GM21619 (cell line): ENCODE measurements around the gene EEA1.

Experiments used
- ATAC-seq: cut with Tn5 transposase; IDR thresholded peaks from one replicate; pipeline ENCODE4 v1.9.1; 2021; ENCODE audit not compliant: unreplicated experiment

Gene EEA1

DNA sequence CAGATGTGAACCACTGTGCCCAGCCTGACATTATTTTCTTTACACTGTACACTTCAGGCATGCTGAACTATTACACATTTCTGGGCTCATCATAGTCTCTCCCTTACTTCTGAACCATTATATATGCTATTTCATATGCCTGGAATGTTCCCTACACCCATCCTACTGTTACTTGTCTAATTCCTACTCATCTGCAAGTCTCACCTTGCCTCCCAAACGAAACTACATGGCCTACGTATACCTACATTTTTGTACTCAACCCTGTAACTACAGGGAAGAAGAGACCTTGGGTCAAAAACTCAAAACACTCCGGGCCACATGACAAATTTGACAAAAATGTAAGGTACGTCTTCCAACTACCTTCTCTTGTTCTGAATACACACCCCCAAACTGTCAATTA lies 9.5 kb upstream of the EEA1 start:
- no peak for ATAC-seq

DNA sequence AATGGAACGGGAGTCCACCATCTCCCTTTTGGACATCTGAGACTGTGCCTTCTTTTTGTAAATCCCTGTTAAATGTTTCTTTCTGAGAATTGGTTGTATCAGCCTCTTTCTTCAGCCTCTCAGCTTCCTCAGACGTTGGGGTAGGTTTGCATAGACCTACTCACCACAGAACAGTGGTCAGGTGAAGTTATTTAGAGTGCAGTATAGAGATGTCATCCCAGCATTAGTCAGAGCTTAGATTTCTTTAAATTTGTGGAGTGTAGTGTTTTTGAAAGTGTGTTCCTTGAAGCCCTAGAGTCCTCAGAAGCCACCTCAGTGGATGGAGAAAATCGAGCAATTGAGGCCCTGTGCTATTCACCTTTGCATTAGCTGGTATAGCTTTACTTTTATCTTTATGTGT lies 8.9 kb upstream of the EEA1 start:
- ATAC-seq = no peak

DNA sequence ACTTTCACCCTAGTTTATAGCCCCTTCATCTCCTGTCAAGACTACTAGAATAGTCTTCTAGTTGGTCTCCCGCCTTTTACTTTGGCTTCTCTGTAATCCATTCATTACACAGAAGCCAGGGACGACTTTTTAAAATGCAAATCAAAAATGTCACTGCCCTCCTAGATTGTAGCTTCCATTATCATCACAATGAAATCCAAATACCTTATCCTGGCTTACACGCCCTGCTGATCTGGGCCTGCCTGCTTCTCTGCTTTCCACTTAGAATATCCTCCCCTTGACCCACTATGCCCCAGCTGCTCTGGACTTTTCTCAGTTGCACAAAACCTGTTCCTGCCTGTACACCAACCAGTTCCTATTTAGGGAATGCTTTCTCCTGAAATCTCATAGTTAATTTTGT lies 4.5 kb upstream of the EEA1 start:
- ATAC-seq = no peak

DNA sequence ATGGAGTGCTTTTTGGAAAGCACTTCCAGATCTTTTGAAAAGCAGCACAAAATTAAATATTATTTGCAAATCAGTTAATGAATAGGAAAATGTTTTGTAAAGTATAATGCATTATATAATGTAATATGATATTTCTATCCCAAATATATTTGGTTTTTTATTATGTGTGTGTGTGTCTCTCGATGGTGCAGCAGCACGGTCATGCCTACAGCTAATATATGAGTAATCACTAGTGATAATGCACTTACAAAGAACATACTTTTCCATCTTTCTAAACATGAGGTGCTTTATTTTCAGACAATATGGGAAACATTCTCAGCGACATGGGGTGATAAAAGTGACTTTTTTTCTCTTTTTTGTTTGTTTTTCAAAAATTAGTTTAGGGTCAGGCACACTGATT lies 1.3 kb upstream of the EEA1 start:
- no peak for ATAC-seq

DNA sequence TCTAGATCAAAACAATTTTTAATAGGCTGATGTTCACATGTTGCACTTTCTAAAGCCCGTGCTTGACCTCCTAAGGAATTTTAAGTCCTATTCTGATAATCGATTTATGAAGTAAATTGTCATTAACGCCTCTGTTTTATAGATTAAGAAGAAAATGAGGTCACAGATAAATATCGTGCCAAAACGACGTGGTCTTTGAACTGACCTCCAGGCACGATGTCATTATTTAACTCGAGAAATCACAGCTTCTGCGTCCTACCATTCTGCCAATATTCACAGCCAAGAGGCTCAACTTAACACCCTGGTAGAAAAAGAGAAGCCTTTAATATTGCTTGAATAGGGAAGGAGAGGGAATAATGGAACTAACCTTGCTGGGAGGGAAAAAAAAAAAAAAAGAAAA lies 888 bp upstream of the EEA1 start:
- no peak for ATAC-seq

DNA sequence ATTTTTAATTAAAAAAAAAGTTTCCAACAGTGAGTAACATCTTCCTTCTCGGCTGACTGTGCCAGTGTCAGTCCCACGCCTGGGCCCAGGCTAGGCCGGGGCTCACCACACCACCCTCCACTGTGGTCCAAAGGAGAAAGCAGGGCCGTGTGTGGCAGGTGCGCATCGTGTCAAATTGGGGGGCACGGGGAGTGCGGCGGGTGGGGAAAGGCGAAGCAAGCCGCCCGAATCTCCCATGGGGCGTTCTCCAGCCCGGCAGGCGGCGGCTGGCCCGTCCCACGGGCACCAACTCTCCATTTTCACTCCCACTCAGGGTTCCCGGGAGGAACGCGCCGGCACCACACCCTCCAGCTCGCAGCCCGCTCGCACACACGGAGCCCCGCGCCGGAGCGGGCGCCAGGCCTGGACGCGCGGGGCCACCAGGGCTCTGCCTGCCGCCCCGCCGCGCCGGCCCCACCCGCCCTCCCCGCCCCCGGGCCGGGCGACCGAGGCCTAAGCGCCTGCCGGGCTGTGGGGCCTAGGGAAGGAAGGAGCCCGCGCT lies 604 bp downstream of the EEA1 start:
- peak; percentile 2 for ATAC-seq

DNA sequence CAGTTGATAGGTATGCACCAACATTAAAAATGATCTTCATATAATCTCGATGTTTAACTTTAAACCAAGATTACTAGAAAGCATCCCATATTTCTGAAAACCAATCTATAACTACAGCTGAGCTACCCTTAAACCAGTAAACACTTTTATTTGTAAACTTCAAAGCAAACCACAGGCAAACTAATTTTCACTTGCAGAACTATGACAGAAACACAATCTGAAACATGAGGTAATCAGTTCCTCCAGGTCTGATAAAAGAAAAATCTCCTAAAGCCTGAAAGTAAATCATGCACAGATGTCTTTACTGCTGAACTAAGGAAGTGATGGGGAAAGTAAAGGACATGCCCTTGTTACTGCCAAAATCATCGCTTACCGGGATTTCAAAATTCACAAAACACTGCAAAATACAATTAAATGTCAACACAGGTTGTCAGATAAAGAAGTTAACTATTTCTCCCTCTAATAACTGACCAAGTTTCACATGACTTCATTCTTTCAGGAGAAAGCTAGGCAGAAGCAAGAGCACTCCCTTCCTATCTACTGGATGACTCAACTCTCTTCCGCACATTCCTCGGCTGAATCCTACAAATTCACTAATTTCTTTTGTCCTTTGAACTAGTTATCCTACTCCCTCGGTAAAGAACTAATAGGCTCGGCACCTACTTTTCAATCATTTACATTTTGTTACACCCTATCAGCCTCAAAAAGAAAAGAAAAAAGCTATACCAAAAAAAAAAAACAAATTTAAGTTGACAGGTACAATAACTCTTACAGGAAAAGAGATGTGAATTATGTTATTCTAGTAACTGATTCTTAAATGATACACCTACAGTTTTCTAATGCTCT lies 1.4 kb downstream of the EEA1 start:
- no peak for ATAC-seq

DNA sequence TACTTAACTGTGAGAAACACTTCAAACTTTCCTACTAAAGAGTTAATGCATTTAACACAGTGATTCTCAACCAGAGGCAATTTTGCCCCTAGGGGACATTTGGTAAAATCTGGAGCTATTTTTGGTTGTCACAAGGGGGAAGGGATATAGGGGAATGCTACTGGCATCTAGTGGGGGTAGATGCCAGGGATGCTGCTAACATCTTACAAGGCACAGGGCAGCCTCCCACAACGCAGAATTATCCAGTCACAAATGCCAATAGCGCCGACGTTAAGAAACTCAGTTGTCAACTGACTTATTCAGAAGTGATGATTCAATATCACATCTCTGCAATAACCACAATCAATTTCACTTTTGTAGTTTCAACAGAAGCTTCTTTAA lies 2.0 kb downstream of the EEA1 start:
- no peak for ATAC-seq

DNA sequence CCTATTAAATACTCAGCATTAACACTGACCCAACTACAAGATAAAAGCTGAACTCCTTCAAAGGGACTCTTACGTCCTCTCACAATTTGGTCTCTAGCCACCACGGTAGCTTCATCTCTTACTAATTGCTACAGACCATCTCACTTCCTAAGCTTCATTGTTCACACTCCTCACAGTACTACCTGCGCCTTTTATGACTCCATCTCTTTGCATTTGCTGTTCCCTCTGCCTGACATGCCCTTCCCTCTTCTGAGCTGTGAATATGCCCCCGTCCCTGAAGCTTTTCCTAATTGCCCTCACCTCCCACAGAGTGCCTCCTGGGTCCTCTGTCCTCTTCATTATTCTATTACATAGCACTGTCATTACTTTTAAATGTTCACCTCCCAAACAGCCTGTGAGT lies 2.5 kb downstream of the EEA1 start:
- no peak for ATAC-seq

DNA sequence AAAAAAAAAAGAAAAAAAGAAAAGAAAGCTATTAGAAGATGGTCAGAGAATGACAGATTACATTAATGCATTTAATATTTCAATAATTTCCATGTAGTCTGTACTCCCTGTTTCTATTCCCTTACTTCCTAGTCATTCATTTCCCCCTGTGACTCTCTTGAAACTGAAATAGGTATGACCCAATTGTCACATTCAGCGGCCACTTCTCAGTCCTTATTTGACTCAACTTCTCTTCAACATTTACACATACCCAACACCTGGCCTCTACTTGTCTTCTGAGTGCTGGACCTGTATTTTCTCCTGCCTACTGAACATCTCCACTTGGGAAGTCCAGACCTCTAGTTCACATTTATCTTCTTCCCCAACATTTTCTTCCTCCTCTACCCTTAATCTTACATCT lies 7.2 kb downstream of the EEA1 start:
- peak; percentile 92 for ATAC-seq

DNA sequence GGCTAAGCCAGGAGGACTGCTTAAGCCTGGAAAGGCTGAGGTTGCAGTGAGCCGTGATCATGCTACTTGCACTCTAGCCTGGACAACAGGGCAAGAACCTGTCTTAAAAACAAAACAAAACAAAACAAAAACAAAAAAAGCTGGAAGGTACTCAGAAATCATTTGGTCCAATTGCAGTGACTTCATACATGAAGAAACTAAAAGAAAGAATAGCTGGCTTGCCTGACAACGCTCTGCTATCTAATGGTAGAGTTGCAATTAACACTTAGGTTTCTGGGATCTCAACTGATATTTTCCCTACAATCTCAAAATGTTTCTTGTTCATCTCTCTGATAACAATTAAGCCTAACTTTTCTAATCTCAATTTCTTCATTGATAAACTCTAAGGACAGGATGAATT lies 13.7 kb downstream of the EEA1 start:
- no peak for ATAC-seq

DNA sequence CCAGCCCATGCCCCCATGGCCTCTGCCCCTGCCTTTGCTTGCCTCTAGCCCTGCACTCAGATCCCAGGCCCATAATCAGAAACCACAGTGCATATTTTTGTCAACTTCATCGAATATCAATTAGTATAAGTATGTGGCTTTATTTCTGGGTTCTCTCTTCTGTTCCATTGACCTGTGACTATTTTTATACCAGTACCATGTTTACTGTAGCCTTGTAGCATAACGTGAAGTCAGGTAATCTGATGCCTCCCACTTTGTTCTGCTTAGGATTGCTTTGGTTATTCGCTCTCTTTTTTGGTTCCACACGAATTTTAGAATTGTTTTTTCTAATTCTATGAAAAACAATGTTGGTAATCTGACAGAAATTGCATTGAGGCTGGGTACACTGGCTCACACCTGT lies 14.9 kb downstream of the EEA1 start:
- no peak for ATAC-seq

DNA sequence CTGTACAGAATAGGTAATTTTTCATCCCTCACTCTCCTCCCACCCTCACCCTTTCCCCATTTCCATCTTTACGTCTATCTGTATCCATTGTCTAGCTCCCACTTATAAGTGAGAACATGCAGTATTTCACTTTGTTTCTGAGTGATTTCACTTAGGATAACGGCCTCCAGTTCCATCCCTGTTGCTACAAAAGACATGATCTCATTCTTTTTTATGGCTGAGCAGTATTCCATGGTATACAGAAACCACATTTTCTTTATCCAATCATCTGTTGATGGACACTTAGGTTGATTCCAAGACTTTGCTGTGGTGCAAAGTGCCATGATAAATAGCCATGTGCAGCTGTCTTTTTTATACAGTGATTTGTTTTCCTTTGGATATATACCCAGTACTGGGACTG lies 16.4 kb downstream of the EEA1 start:
- ATAC-seq = no peak

DNA sequence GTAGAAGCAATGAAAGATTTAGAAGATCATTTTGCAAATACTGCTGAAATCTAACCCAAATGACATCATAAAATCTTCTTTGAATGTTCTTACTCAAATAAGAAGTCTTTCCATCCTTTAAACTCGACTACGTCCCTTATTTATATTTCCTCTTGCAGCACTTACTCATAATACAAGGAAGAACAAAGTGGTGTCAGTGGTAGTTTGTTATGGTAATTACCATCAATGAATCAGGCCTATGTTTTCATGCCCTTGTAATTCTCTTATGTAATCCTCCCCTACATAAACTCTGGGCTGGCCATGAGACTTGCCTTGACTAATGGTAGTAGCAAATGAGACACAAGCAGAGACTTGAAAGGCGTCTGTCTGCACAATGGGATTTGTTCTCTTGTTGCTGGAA lies 17.0 kb downstream of the EEA1 start:
- ATAC-seq = no peak

DNA sequence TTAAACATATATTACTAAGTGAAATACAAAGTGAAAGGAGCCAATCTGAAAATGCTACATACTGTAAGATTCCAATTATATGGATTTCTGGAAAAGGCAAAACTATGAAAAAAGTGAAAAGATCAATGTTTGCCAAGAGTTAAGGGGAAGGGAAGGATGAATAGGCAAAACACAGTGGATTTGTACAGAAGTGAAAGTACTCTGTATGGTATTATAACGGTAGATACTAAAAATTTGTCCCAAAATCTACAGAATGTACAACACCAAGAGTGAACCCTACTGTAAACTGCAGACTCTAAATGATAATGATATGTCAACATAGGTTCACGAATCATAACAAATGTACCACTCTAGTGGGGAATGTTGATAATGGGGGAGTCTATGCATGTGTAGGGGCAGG lies 17.8 kb downstream of the EEA1 start:
- no peak for ATAC-seq

DNA sequence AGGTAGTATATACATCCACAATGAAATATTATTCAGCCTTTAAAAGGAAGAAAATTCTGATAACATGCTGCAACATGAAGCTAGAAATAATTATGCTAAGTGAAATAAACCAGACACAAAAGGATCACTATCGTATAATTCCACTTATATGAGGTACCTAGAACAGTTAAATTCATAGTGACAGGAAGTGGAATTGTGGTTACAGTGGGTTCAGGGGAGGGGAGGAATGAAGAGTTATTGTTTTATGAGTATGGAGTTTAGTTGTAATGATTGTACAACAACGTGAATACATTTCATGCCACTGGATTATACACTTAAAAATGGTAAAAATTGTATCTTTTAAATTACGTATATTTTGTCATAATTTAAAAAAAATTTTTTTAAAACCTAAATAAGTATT lies 21.0 kb downstream of the EEA1 start:
- ATAC-seq = no peak

DNA sequence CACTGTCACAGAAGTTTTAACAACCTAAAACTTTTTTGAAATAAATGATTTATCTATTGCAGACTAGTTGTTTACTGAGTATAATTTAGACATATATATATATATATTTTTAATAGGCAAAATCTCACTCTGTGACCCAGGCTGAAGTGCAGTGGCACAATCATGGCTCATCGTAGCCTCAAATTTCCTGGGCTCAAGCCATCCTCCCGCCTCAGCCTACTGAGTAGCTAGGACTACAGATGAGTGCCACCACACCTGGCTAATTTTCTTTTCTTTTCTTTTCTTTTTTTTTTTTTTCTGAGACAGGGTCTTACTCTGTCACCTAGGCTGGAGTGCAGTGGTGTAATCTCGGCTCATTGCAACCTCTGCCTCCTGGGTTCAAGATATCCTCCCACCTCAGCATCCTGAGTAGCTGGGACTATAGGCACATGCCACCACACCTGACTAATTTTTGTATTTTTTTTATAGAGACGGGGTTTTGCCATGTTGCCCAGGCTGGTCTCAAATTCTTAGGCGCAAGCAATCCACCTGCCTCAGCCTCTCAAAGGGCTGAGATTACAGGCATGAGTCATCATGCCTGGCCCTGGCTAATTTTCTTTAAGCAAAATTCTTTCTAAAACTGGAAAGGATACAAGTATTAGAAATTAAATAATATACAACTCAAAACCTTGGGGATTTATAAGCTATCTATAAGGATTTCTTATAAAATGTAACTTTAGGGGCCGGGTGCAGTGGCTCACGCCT lies 23.1 kb downstream of the EEA1 start:
- ATAC-seq = no peak

DNA sequence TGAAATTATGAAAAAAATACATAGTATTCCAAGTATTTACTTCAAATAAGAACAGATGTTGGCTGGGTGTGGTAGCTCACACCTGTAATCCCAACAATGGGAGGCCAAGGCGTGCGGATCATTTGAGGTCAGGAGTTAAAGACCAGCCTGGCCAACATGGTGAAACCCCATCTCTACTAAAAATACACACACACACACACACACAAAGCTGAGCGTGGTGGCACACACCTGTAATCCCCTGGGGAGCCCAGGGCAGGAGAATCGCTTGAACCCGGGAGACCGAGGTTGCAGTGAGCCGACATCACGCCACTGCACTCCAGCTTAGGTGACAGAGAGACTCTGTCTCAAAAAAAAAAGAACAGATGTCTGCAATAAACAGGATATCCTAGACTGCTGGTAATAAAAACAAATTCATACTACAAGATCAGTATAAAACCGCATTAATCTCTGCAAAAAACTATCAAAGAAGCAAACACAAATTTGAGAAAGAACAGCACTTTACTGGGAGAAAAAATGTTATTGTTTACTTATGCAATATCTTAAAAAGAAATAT lies 23.8 kb downstream of the EEA1 start:
- ATAC-seq = no peak

DNA sequence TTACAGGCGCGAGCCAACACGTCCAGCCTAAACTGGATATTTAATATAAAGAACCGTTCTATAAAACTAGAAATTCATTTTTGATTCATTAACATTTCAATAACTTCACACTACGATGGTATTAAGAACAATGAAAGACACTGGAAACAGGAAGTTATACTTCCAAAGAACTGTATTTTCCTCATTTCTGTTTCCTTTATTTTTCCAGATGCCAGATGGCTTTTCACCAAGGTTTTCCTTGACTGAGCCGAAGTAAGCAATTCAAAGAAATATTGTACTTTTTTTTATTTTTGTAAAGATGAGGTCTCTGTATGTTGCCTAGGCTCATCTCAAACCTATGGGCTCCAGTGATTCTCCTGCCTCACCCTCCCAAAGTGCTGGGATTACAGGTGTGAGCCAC lies 28.2 kb downstream of the EEA1 start:
- ATAC-seq = no peak

DNA sequence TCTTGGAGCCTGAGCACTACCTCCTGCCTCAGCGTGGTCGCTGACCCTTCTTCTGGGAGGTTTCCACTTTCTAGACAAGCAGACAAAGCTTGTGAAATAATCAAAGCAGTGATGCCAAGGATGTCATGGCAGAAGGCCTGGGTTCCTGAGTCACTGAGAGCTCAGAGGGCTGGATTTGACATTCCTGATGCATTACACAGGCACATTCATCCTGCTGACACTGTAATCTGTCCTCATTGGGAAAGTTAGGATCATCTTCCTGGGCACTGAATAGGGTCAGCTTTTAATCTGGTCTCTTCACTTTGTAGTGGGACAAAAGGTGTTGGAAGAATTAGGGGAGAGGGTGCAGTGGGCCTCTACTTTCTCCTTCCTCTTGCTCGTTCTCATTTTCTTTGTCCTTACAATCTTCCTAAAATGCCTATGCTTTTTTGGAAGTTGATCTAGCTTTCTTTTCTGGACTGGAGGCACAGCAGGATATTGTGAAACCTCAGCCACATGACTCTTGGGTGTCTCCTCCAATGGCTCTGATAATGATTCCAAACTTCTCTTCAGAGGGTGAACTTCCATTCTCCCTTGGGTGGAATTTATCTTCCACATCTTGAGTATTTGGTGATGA lies 29.6 kb downstream of the EEA1 start:
- ATAC-seq = no peak

DNA sequence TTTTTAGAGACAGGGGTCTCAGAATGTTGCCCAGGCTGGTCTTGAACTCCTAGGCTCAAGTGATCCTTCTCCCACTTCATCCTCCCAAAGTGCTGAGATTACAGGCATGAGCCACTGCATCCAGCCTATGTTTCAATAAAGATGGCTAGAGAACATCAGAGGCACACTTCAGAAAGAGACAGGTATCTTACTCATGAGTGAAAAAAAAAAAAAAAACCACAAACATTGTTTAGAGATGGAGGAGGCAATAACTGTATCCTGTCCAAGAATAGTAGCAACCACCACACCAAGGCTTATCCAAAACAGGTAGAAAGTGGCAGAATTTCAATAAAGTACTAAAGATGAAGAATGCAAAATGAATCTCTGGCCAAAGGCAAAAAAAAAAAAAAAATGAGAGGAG lies 30.3 kb downstream of the EEA1 start:
- ATAC-seq = no peak

DNA sequence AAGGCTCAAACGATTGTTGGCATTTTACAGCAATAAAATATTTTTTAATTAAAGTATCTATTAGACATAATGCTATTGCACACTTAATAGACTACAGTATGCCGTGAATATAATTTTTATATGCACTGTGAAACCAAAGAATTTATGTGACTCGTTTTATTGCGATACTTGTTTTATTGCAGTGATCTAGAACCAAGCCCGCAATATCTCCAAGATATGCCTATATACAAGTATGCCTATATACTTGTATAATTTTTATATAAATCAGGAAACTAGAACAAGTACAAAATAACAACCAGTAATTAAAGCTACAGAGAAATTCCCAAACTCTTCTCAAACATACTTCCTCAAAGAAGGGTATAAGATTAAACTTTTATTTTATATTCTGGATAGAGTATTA lies 31.3 kb downstream of the EEA1 start:
- ATAC-seq = no peak
